GM18508 (cell line): ENCODE measurements around the gene PDE6C.

Source experiments
- ATAC-seq: cut with Tn5 transposase; IDR thresholded peaks from one replicate; pipeline ENCODE4 v1.9.1; 2021; ENCODE audit warnings: moderate number of reproducible peaks; ENCODE audit not compliant: insufficient read depth, unreplicated experiment

The PDE6C gene

GRCh38 chr10:93612311-93612710 is at the start of gene PDE6C:
Gene PDE6C, plus strand, starts transcription at chr10:93612537. Its CDS starts 189 bp downstream, at chr10:93612726.
- no peak for ATAC-seq

- no peak for ATAC-seq
Observed at GRCh38 chr10:93565446-93565845, 46.9 kb upstream of the PDE6C start.

GRCh38 chr10:93566435-93567276 is 45.7 kb upstream of the PDE6C start, which contains the start of gene FFAR4:
Gene FFAR4, plus strand, starts transcription at chr10:93566665. Its CDS starts 56 bp downstream, at chr10:93566721.
- no peak for ATAC-seq

GRCh38 chr10:93567277-93568104 is 44.8 kb upstream of the PDE6C start:
- ATAC-seq = no peak

GRCh38 chr10:93568105-93568390 is 44.3 kb upstream of the PDE6C start:
- no peak for ATAC-seq

GRCh38 chr10:93570383-93570782 is 42.0 kb upstream of the PDE6C start:
- ATAC-seq = no peak

- no peak for ATAC-seq
Observed at GRCh38 chr10:93572606-93573005, 39.7 kb upstream of the PDE6C start.

GRCh38 chr10:93573051-93573909 is 39.1 kb upstream of the PDE6C start:
- no peak for ATAC-seq

- no peak for ATAC-seq
Observed at GRCh38 chr10:93573924-93574323, 38.4 kb upstream of the PDE6C start.

- no peak for ATAC-seq
Observed at GRCh38 chr10:93576888-93577287, 35.4 kb upstream of the PDE6C start.

- no peak for ATAC-seq
Observed at GRCh38 chr10:93577565-93577964, 34.8 kb upstream of the PDE6C start.

- no peak for ATAC-seq
Observed at GRCh38 chr10:93579089-93579488, 33.2 kb upstream of the PDE6C start.

GRCh38 chr10:93579985-93580711 is 32.2 kb upstream of the PDE6C start:
- no peak for ATAC-seq

GRCh38 chr10:93580828-93581227 is 31.5 kb upstream of the PDE6C start:
- no peak for ATAC-seq

- no peak for ATAC-seq
Observed at GRCh38 chr10:93584445-93584844, 27.9 kb upstream of the PDE6C start.

- no peak for ATAC-seq
Observed at GRCh38 chr10:93589648-93590562, 22.4 kb upstream of the PDE6C start.

- no peak for ATAC-seq
Observed at GRCh38 chr10:93590638-93591037, 21.7 kb upstream of the PDE6C start.

GRCh38 chr10:93591065-93591808 is 21.1 kb upstream of the PDE6C start:
- ATAC-seq = no peak
